ENCODE results near the gene HSPBP1. TPM values are rescaled to one million over a fixed set of nuclear protein-coding genes. Genes with fewer than 3 reads are reported as not detected.
"Not testable (repeated sequence)": the region's sequence is repeated elsewhere in the genome, so short reads cannot be mapped to it uniquely, and the experiment has no call there.

The HSPBP1 gene
- total RNA-seq, 1 donor from 2014 or later: 23.5 TPM

DNA sequence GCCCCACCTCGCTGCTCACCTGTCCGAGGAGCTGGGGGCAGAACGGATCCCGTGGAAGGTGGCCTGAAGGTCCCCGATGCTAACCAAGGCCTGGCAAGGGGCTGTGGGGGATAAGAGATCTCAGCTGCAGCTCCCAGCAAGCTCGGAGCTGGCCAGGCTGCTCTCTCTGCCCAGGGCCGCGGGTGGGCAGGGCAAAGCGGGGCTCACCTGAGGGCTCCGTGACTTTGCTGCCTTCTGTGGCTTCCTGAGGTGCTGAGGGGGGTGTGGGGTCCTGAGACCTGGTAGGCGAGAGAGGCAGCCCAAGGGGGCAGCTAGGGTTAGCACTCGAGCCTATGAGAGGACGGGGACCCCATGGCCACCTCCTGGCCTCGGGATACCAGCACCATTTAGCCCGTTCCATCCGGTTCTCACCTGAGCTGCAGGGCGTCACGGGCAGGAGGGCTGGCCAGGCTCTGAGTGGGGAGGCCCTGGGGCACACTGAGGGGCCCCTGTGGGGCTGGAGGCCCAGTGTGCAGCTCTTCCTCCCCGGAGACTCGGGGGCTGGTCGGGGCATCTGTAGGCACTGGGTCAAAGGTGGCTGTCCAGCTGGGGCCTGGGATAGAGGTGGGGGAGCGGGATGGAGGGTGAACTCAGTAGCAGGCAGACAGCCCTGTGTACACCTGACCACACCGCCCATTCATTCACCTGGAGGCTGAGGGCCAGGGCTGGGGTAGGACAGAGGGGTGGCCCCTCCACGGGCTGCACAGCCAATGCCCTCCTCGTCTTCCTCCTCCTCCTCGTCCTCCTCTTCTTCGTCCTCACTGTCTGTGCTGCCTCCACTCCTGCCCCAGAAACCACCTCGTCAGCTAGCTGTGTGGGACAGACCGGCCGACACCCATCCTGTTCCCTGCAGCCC, 48.3 kb downstream of the HSPBP1 start:
- no peak for DNase-seq

DNA sequence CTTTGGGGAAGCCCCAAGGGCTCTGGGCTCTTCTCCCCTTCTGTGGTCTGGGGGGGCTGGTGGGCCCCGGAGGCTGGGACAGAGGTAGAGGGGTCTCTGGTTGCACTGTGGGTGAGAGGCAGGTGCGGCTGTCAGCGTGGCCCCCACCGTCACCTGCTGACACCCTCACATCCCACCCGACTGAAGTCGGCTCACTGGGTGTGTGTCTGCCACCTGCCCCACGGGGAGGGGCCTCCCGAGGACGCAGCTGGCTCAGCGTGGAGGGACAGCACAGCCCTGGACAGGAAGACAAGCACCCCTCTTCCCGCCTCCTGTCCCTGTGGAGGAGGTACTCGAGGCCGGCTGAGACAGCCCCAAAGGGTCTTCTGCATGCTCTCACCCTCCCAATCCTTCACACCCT, 49.1 kb downstream of the HSPBP1 start:
- DNase-seq: no peak

DNA sequence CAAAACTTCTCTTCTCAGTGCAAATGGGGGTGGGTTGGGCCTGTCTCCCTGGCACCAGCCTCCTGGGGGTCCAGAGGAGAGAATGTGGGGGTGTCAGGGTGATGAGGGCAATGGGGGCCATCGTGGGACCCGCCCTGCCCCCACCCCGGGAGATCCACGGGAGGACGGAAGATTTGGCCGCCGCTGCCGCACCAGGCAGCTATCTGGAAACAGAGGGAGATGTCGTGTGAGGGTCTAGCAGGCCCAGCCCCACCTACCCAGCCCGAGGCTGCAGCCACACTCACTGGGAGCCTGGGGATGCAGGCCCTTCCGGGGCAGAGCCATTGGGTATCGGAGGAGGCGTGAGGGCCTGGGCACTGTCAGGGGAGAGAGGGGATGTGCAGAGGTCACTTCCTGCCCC, 49.6 kb downstream of the HSPBP1 start:
- no peak for DNase-seq

DNA sequence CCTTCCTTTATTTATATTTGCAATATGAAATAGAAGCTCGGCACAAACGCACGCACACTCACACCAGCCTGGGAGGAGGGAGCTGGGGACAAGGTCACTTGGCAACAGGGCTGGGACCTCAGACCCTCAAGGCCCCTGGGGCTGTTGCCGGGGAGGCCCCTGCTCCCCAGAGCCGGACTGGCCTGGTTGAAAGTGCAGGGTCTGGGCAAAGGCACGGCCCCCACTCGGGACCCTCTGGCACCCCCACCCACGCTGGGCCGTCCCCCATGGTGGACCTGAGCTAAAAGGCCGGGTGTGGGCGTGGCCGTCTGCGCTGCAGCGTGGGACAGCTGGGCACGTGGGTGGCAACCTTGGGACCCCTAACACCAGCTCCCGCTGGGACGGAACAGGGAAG, 50.1 kb downstream of the HSPBP1 start:
- DNase-seq: no peak

DNA sequence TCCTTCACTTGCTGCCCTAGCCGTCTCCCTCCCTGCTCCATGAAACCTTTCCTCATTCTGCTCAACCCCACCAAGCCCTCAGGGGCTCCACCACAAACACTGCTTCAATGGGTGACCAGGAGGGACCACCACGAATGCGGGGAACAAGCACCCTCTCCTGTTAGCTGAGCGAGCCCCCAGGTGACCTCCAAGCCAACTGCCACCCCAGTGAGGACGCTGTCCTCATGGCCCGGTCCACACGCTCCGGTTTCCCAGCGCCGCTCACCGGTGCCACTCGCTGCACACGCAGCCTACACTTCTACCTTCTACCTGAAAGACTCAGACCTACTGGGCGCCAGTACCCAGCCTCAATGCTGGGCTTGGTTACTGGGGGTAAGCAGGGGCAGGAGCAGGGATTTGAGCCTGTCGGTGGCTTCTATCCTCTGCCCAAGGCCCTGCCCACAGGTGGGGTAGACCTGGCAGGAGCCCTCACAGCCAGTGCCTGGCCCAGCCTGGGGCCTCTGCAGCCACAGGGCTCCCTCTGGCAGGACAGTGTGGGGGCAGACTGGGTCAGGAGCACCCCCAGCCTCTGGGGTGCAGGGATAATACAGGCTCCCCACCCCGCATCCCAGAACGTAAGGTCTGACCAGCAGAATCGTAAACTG, 50.6 kb downstream of the HSPBP1 start:
- no peak for DNase-seq

DNA sequence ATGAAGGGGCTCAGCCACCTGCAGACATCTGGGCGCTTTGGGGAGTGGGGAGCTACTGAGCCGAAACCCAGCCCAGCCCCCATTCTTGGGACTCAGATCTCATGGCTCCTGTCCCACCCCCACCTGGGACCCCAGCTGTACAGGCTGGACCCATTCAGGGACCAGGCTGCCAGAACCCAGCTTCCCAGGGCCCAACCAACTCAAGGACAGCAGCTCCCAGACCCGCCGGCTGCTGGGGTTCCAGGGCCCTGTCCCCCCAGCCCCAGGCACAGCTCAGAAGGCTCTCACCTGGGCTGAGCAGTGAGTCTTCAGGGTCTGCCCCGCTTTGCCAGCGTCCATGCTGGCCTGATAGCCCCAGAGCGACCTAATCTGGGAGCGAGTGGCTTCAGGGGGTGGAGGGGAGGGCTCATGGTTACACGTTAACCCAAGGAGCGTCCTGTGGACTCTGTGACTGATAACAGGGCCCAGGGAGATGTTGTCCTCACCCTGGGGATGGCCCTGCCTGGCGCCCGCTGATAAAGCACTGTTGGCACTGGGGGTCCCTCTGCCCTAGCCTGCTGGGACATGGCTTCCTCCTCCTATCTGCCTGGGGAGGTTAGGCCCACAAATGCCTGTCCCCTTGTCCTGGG, 51.4 kb downstream of the HSPBP1 start, which contains the start of gene TMEM86B:
Gene TMEM86B (minus strand): TSS at position 361 of the 629 bp plus-strand sequence. CDS start 22 bp downstream, at position 339.
- DNase-seq: no peak

DNA sequence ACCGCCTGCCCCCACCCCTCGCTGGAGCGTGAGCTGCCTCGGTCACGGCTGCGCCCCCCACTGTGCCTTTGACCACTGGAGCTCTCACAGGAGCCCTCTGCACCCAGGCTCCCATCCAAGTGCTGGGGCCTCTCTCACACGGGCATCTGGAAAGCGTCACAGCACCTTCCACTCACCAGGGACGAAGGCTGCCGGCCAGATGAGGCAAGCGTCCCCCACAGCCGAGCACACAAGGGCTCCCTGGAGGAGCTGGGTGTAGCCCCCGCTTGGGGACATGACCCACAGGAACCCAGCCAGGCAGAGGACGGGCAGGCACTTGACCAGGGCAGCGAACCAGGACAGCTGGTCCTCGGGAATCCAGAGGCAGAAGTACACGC, 51.9 kb downstream of the HSPBP1 start:
- no peak for DNase-seq

DNA sequence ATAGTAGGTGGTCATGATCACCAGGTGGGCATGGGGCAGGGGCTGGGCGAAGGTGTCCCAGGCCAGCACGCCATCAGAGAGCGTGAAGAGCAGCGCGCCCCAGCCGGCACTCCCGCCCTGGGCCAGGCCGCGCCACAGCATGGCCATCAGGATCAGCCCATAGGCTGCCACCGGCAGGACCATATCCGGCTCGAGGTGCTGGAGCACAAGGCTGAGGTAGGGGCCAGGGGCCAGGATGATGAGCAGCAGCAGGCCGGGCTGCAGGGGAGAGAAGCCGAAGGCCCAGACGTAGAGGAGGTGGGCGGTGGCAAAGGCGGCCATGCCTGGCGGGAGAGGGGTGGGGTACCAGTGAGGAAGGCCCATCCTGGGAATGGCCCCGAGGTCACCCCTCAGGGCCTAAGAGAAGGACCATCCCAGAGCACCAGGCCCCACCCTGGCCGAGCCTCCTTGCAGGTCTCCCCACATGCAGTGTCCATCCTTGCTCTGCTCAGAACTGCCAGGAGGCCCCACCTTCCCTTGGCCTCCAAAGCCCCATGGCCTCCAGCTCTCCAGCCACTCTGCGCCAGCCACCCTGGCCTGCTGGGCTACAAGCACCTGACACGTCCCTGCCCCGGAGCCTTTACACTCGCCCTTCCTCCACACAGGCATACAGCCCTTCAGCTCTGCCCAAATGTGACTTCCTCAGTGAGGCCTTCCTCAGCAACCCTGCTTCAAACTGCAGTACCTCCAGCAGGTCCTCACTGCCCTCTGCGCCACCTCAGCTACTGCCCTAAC, 52.5 kb downstream of the HSPBP1 start:
- DNase-seq: no peak

DNA sequence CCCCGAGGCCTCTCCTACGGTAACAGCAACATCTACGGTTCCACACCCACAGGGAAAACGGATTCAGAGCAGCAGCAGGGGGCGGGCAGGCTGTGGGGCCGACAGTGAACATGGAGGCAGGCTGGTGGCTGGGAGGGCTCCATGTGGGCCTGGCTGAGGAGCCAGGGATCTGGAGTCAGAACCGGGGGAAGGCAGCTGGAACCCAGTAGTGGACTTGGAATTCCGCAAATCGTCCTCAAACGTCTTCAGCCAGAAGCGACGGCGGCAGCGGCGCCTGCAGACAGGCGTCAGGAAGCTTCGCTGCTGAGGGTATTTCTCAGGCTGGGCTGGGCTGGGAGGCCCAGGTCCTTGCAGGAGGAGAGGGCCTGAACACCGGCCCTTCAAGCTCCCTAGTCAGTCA, 53.1 kb downstream of the HSPBP1 start:
- DNase-seq: no peak

DNA sequence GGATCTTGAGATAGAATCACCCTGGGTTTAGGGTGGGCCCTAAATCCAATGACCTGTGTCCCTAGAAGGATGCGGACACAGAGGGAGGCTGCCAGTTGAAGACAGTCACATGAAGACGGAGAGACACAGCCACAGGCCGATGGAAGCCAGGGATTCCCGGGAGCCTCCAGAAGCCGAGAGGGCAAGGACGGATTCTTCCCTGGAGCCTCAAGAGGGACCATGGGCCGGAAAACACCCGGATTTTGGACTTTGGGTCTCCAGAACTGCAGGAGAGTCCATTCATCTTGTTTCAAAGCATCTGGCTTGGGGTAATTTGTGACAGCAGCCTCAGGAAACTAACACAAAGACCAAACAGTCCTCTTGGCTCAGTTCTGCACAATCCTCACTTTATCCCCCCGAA, 53.6 kb downstream of the HSPBP1 start:
- DNase-seq: no peak

DNA sequence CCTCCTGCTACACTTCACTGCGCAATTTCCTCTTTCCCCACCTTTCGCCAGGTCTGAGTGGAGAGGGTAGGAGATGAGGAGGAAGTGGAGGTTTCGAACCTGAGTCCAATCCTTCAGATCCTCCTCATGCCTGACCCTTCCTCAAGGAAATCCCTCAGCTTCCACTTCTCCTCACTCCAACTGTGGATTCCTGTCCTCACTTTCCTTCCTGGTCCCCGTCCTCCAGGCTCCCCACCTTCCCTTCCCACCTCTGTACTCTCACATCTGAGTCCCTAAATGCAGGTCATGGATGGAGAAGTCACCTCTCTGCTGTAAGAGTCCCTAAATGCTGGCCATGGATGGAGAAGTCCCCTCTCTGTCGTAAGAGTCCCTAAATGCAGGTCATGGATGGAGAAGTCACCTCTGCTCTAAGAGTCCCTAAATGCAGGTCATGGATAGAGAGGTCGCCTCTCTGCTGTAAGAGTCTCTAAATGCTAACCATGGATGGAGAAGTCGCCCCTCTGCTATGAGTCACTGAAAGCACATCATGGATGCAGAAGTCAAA, 54.4 kb downstream of the HSPBP1 start:
- DNase-seq: no peak

DNA sequence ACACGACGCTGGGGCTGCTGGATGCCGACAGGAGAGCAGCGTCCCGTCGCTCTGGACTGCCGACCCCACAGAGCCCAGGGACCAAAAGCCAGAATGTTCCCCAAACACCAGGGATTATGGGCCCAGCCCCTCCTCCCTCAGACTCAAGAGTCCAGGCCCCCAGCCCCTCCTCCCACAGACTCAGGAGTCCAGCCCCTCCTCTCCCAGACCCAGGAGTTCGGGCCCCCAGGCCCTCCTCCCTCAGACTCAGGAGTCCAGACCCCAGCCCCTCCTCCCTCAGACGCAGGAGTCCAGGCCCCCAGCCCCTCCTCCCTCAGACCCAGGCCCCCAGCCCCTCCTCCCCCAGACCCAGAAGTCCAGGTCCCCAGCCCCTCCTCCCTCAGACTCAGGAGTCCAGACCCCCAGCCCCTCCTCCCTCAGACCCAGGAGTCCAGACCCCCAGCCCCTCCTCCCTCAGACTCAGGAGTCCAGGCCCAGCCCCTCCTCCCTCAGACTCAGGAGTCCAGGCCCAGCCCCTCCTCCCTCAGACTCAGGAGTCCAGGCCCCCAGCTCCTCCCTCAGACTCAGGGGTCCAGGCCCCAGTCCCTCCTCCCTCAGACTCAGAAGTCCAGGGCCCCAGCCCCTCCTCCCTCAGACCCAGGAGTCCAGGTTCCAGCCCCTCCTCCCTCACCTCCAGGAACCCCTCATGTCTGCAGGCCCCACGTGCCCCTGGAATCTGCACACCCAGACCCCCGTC, 55.1 kb downstream of the HSPBP1 start:
- not testable (repeated sequence) for DNase-seq

DNA sequence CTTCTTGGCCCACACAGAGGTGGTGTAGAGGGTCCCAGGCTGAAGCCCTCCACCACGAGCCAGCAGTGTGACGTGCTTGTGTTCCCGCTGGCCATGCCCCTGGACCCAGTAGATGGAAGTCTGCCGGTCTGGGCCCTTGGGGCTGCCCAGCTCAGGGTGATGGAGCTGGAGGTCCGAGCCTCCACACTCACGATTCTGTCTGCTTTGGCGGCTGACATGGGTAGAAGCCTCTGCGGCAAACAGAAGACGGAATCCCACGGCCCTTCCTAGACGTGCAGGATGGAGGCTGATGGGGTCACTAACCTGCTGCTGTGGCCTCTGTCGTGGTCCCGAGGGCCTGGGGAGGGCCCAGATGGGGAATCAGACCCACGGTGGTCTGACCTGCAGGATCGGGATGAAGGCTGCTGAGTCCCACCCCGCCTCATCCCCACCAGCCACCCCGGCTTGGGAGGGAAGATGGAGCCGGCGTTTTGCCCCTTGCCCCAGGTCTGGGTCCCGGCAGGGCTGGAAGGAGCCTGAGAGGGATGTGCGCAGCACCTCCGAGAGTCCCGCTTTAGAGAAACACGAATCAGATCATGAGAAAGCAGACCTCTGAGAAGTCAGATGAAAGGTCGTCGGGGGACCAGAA, 55.8 kb downstream of the HSPBP1 start:
- no peak for DNase-seq

DNA sequence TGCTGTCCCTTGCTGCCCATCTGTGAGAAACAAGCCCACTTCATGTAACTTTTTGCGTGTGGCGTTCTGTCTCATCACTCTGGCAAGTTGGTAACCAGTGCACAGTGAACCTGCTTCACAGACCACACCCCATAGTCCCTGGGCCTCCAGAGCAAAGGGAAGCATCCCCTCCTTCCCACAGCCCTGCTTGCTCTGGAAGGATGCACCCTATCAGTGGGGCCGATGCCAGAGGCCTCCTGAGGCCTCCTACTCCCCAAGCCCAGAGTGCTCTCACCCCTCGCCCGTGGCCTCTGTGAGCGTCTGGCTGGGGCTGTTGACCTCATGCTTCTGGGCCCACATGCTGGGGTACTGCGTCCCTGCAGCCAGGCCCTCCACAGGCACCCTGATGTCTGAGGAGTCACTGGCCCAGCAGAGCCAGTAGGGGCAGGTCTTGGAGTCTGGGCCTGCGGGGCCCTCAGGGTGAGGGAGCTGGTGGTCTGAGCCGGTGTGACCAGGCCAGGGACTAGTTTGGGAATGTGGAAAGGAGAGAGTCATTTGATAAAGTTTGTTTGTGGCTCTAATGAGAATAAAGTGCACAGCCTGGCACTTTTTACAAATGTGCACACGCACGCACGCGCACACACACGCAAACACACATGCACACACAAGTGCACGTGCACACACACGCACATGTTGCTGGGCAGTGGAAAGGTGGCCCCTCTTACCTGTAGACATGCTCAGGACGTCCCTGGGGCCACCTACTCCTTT, 56.4 kb downstream of the HSPBP1 start:
- DNase-seq: no peak

DNA sequence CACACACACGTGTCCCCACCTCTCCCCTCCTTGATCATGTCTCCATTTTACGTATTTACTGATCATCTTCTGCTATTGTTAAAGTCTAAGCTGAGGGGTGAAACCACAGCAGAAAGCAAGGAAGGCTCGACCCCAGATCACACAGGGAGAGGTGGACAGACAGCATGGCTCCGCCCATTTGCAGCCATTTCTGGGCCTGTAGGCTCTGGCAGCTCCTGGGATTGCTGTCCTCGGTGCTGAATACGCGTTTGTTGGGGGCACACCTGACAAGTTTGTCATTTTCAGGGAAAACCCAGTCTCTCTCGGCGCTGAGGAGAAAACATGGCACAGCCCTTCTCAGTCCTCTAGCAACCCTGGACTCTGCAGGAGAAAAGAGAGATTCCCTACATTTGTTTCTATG, 59.4 kb downstream of the HSPBP1 start:
- no peak for DNase-seq

DNA sequence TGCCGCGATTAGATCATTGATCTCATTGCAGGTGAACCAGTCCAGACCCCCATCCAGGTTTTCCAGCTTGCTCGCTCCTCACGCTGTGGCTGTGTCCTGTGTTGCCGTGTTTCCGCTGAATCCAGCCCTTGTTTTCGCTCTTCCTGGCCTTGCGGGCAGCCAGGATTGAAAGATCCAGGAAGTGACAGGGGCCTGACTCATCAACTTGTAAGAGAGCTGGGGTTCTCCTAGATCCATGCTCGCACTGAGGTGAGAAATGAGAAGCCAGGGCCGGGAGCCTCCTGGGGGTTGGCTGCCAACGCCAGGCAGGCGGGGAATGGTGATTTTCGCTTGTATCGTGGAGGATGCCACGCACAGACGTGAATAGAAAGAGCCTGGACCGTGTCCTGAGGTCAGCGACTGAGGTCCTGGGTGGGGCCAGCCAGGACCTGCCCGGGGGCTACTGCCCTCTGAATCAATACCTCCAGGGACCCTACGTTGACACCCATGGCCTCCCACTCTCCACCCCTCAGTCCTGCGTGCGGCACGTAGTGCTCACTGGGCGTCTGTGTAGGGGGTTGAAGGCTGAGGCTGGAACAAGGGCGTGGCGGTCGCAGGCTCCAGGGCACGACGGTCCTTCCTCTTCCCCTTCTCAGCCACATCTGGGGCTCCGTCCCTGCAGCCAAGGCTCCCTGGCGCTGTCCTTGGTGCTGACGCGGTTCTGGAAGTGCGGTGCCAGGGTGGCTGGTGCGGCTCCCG, 63.3 kb downstream of the HSPBP1 start:
- DNase-seq: peak; percentile 100

DNA sequence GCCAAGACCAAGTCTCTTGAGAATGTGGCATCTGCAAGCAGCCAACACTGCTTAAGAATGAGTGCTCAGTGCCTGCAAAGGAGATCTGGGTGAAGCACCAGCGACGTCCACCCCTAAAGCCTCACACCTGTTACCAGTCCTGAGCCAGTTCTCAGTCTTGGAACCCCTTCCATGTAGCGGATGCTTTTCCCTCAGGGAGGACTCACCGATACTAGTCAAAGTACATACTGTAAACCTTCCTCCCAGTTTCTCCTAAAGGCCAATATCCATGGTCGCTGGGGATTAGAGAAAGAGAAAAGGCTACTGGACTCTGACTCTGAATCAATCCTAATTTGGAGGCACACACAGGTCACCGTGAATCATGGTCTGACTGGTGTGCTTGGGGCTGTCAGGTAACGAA, 66.4 kb downstream of the HSPBP1 start:
- no peak for DNase-seq

DNA sequence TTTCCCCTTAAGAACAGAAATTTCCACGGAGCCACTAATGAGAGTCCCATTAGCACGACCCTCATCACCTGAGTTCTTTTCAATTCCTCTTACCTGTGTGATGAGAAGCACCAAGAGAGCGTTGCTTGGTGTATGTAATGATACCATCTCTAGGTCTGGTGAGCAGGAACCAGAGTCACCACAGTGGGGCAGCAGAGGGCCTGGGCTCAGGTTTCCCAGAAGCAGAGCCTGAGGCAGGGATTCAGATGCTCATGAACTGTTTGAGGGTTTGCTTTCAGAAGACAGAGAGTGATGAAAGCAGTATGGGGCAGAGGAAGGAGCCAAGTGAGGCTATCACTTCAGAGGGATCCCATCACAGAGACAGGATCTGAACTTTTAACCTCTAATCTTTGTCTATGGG, 67.5 kb downstream of the HSPBP1 start:
- DNase-seq: peak; percentile 48

Data from dermis blood vessel endothelial cell (primary cell).